ENCODE data around the gene ME3. TPM values are rescaled to one million over a fixed set of nuclear protein-coding genes. Genes with fewer than 3 reads are reported as not detected.

The ME3 gene
- total and polyA plus RNA-seq, 2 donors (not counting 1 experiment from before 2014, with no cell fraction given) = 1.3 TPM; not detected in 1

- POLR2A ChIA-PET = no interaction called here
- intact Hi-C loops (cut with micrococcal nuclease) = no loop called here
Observed at GRCh38 chr11:86660736-86661135, 11.7 kb downstream of the ME3 start.

GRCh38 chr11:86660088-86660487 lies 12.3 kb downstream of the ME3 start:
- H3K9me3 ChIP-seq (ENCODE audit: control extremely low read depth in 1 of 3, control insufficient read depth in 2 of 3, insufficient read depth in 1 of 3, low read length in 2 of 3) = peaks cover 0 to 4% (median 0%) of the 10 kb centered on the region in 3 donors
- Mint-ChIP-seq H3K9me3 (ENCODE audit: insufficient read depth) (peaks cover 2% of the 10 kb centered on the region), H3K27ac (no peak overlapping the region), H3K4me3 (no peak overlapping the region), H3K27me3 (peaks cover 4% of the 10 kb centered on the region), H3K4me1 (no peaks in the 10 kb centered on the region)
- H3K79me2 ChIP-seq (ENCODE audit: control insufficient read depth, insufficient read depth, low read length) = no peaks in the 10 kb centered on the region
- no peak overlapping the region for H3K9ac ChIP-seq (ENCODE audit: low read length)
- CTCF ChIA-PET = no interaction called here
- H4K20me1 ChIP-seq (ENCODE audit: control insufficient read depth, insufficient read depth, low read length, poor library complexity, severe bottlenecking) = no peaks in the 10 kb centered on the region
- H3K4me1 ChIP-seq (ENCODE audit: control insufficient read depth in 2 of 2, insufficient read depth in 2 of 2, low read length in 2 of 2) = no peaks in the 10 kb centered on the region
- DNase-seq (no peak), ATAC-seq (ENCODE audit: low read depth) (no peak)
- no CpG with 5 or more reads among the region's 2 CpGs for WGBS (ENCODE audit: insufficient coverage)
- intact Hi-C loops (cut with micrococcal nuclease) = no loop called here
- H3K27ac ChIP-seq (ENCODE audit: low read length in 2 of 2) = no peak overlapping the region
- no peaks in the 10 kb centered on the region for H3K27me3 ChIP-seq (replicated peaks in 1 of 4; ENCODE audit: control extremely low read depth in 1 of 4, control insufficient read depth in 3 of 4, insufficient read depth in 4 of 4, low read length in 3 of 4)
- TF ChIP-seq CTCF (IDR thresholded peaks at IDR 0.05) (no peak), EZH2 (IDR thresholded peaks at IDR 0.05; ENCODE audit: borderline replicate concordance, insufficient read depth, low read depth, low read length, poor library complexity, severe bottlenecking) (no peak)
- H3K4me3 ChIP-seq (ENCODE audit: control extremely low read depth in 1 of 5, extremely low read depth in 1 of 5, insufficient read depth in 1 of 5, low read depth in 2 of 5, low read length in 4 of 5) = no peak overlapping the region
- H2AFZ ChIP-seq (ENCODE audit: insufficient read depth, low read depth, low read length, poor library complexity, severe bottlenecking) = no peak overlapping the region
- no peak overlapping the region for H3K4me2 ChIP-seq (replicated peaks; ENCODE audit: low read depth, low read length, poor library complexity, severe bottlenecking)
- no peaks in the 10 kb centered on the region for H3K36me3 ChIP-seq (replicated peaks in 1 of 2; ENCODE audit: control extremely low read depth in 1 of 2, control insufficient read depth in 1 of 2, extremely low read depth in 1 of 2, insufficient read depth in 2 of 2, low read length in 1 of 2)
- POLR2A ChIA-PET = no interaction called here

More at GRCh38 chr11:86660736-86661135, 11.7 kb downstream of the ME3 start:
- CTCF ChIA-PET = no interaction called here
- Histone ChIP-seq H4K20me1 (ENCODE audit: control insufficient read depth, insufficient read depth, low read length, poor library complexity, severe bottlenecking) (no peaks in the 10 kb centered on the region), H3K27me3 (replicated peaks in 1 of 4; ENCODE audit: control extremely low read depth in 1 of 4, control insufficient read depth in 3 of 4, insufficient read depth in 4 of 4, low read length in 3 of 4) (no peaks in the 10 kb centered on the region), H2AFZ (ENCODE audit: insufficient read depth, low read depth, low read length, poor library complexity, severe bottlenecking) (no peak overlapping the region), H3K9ac (ENCODE audit: low read length) (no peak overlapping the region), H3K36me3 (replicated peaks in 1 of 2; ENCODE audit: control extremely low read depth in 1 of 2, control insufficient read depth in 1 of 2, extremely low read depth in 1 of 2, insufficient read depth in 2 of 2, low read length in 1 of 2) (no peaks in the 10 kb centered on the region), H3K4me1 (ENCODE audit: control insufficient read depth in 2 of 2, insufficient read depth in 2 of 2, low read length in 2 of 2) (no peaks in the 10 kb centered on the region), H3K4me2 (replicated peaks; ENCODE audit: low read depth, low read length, poor library complexity, severe bottlenecking) (no peak overlapping the region), H3K4me3 (ENCODE audit: control extremely low read depth in 1 of 5, extremely low read depth in 1 of 5, insufficient read depth in 1 of 5, low read depth in 2 of 5, low read length in 4 of 5) (no peak overlapping the region), H3K27ac (ENCODE audit: low read length in 2 of 2) (no peak overlapping the region), H3K9me3 (ENCODE audit: control extremely low read depth in 1 of 3, control insufficient read depth in 2 of 3, insufficient read depth in 1 of 3, low read length in 2 of 3) (peaks cover 0 to 4% (median 0%) of the 10 kb centered on the region in 3 donors), H3K79me2 (ENCODE audit: control insufficient read depth, insufficient read depth, low read length) (no peaks in the 10 kb centered on the region)
- Mint-ChIP-seq H3K9me3 (ENCODE audit: insufficient read depth) (peaks cover 2% of the 10 kb centered on the region), H3K4me1 (no peaks in the 10 kb centered on the region), H3K27me3 (peaks cover 11% of the 10 kb centered on the region), H3K4me3 (no peak overlapping the region), H3K27ac (no peak overlapping the region)
- ATAC-seq (ENCODE audit: low read depth) (no peak), DNase-seq (no peak)
- TF ChIP-seq EZH2 (IDR thresholded peaks at IDR 0.05; ENCODE audit: borderline replicate concordance, insufficient read depth, low read depth, low read length, poor library complexity, severe bottlenecking) (no peak), CTCF (IDR thresholded peaks at IDR 0.05) (no peak)
- 92% methylated on average over 1 of the region's 2 CpGs for WGBS (ENCODE audit: insufficient coverage)
